ENCODE data around the gene LBR. TPM values are rescaled to one million over a fixed set of nuclear protein-coding genes. Genes with fewer than 3 reads are reported as not detected.

LBR gene
- 13.5 and 80.1 TPM in 2 replicates for total RNA-seq

DNA sequence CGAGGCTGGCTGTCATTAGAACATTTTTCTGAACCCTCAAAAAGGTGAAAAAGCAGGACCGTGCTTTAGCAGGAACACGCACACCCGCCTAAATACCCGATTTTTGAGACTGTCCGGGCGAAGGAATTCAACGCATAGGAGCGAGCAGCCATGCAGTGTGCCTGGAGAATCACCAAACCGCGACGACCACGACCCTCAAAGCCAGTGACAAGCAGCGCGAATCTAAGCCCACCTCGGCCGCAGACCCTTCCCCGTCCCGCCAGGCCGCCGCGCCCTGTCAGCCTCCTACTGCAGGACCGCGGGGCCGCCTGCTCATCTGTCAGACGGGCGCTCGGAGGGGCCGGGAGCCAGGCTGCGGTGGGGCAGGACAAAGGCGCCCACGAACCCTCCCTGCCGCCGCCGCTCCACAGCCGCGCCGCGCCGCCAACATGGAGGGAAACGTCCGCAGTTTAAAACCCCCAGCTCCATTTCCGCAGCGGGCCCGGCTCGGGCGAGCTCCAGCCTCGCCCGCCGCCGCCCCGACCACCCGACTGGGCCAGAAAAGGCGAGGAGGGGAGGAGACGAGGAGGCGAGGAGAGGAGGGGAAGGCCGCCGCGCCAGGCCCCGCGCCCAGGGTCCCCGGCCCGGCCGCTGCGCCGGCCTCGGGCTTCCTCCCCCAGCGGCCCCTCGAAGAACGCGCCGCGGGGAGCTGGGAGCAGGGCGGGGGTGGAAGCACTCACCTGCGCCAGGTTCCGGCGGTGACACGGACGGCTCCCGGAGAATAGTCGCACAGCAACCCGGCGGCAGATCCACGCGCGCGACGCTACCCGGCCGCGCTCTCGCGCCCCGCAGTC is at the start of gene LBR:
Gene LBR, minus strand, starts transcription at position 804 of the 833 bp plus-strand sequence. CDS start 3,963 bp downstream, outside the sequence.

Other genes with a start within 250 kb of the LBR start
- 140 and 173 TPM in 2 replicates for gene ENAH, start 225.1 kb upstream of the LBR start, total RNA-seq